Upper lobe of left lung (tissue), 6 donors: ENCODE results near the gene FUT8. TPM values are rescaled to one million over a fixed set of nuclear protein-coding genes. Genes with fewer than 3 reads are reported as not detected.

Source experiments
- ATAC-seq, 2 donors: fragments of 200-7000 bp; cut with Tn5 transposase; one replicate each; pipeline ENCODE4 v1.9.1; 2022; ENCODE audit warnings: mild to moderate bottlenecking in 2 of 2, moderate library complexity in 2 of 2; ENCODE audit not compliant: low FRiP score in 2 of 2
- DNase-seq, 2 donors: peaks; one replicate each; pipeline ENCODE4 v3.0.0-alpha.2; 2019 to 2020
- H3K27ac ChIP-seq, 4 donors: fragments of 200-600 bp; sonication (generic); one replicate each; pipeline ENCODE4 v1.5.1; 2016 to 2019
- H3K27me3 ChIP-seq, 4 donors: fragments of 200-600 bp; sonication (generic); one replicate each; pipeline ENCODE4 v1.5.1; 2017 to 2019
- H3K36me3 ChIP-seq, 4 donors: fragments of 200-600 bp; sonication (generic); one replicate each; pipeline ENCODE4 v1.5.1; 2016 to 2019
- H3K4me1 ChIP-seq, 4 donors: fragments of 200-600 bp; sonication (generic); one replicate each; pipeline ENCODE4 v1.5.1; 2018 to 2019
- H3K4me3 ChIP-seq, 4 donors: fragments of 200-600 bp; sonication (generic); one replicate each; pipeline ENCODE4 v1.5.1; 2017 to 2019; ENCODE audit warnings: mild to moderate bottlenecking in 2 of 4, moderate library complexity in 1 of 4
- H3K9me3 ChIP-seq, 4 donors: fragments of 200-600 bp; sonication (generic); one replicate each; pipeline ENCODE4 v1.5.1; 2018 to 2019
- CTCF ChIP-seq, 6 experiments: fragments of 450-650 bp in 4 of 6; fragments of 200-600 bp in 2 of 6; sonication (generic) in 2 of 6; IDR thresholded peaks; one replicate each; pipeline ENCODE4 v1.5.1; 2016 to 2019; ENCODE audit warnings: antibody characterized with exemption in 6 of 6
- EP300 ChIP-seq, 4 donors: sonication (generic); formaldehyde crosslinking; IDR thresholded peaks; one replicate each; pipeline ENCODE4 v1.5.1; 2017; ENCODE audit warnings: antibody characterized with exemption in 4 of 4, control low read depth in 2 of 4
- POLR2A ChIP-seq, 4 donors: fragments of 450-650 bp; IDR thresholded peaks; one replicate each; pipeline ENCODE4 v1.5.1; 2016 to 2017; ENCODE audit warnings: antibody characterized with exemption in 4 of 4, mild to moderate bottlenecking in 2 of 4
- POLR2AphosphoS5 ChIP-seq, 2 donors: sonication (generic); formaldehyde crosslinking; IDR thresholded peaks; one replicate each; pipeline ENCODE4 v1.5.1; 2017; ENCODE audit warnings: antibody characterized with exemption in 2 of 2
- WGBS, 2 donors: methylation state at CpG; one replicate each; pipeline ENCODE4 v1.1.5; 2017 to 2018; 5-methylcytosine and 5-hydroxymethylcytosine counted together
- total RNA-seq, 6 donors: library from RNA; depleted of rRNA in 4 of 6; stranded (reverse); fragments of >200 nt in 4 of 6; gene quantifications; one replicate each; pipeline versions ENCODE4 v1.1.0 to v1.2.1, GENCODE V29; 2016 to 2021
- donor health status: DM: no; HTN: no; CAD: no; lungs with moderate emphysema.
- donor health status: DM: no; HTN: yes; CAD: no; lungs with severe emphysema.

The FUT8 gene
- total RNA-seq, 6 donors from 2014 or later: 17.3 to 38.8 (median 29.1) TPM

GRCh38 chr14:65581799-65582198 is 169.3 kb downstream of the FUT8 start:
- Histone ChIP-seq H3K27me3 (no peaks in the 10 kb centered on the region), H3K27ac (no peak overlapping the region), H3K4me3 (no peak overlapping the region), H3K4me1 (no peaks in the 10 kb centered on the region), H3K36me3 (no peaks in the 10 kb centered on the region), H3K9me3 (no peaks in the 10 kb centered on the region)
- DNase-seq (no peak), ATAC-seq (no peak)
- 93 to 97% methylated on average over 3 of the region's 3 CpGs for WGBS, 2 donors
- no peak for TF ChIP-seq POLR2AphosphoS5 (IDR thresholded peaks at IDR 0.05)
- no peak for TF ChIP-seq EP300 (IDR thresholded peaks at IDR 0.05)
- no peak for TF ChIP-seq CTCF (IDR thresholded peaks at IDR 0.05)
- TF ChIP-seq POLR2A (IDR thresholded peaks at IDR 0.05): no peak

- H3K9me3 ChIP-seq: no peaks in the 10 kb centered on the region
- no peaks in the 10 kb centered on the region for H3K27me3 ChIP-seq
- no peak overlapping the region for H3K4me3 ChIP-seq
- no peaks in the 10 kb centered on the region for H3K4me1 ChIP-seq
- no peak for DNase-seq
- 68 to 71% methylated on average over 1 of the region's 1 CpG for WGBS, 2 donors
- TF ChIP-seq CTCF (IDR thresholded peaks at IDR 0.05) (no peak), POLR2AphosphoS5 (IDR thresholded peaks at IDR 0.05) (no peak), EP300 (IDR thresholded peaks at IDR 0.05) (no peak), POLR2A (IDR thresholded peaks at IDR 0.05) (no peak)
- no peak for ATAC-seq
- no peak overlapping the region for H3K27ac ChIP-seq
- no peaks in the 10 kb centered on the region for H3K36me3 ChIP-seq
Measured at GRCh38 chr14:65585216-65585615, 172.7 kb downstream of the FUT8 start.

- H3K27ac ChIP-seq: no peak overlapping the region
- H3K36me3 ChIP-seq: no peaks in the 10 kb centered on the region
- no peaks in the 10 kb centered on the region for H3K4me1 ChIP-seq
- DNase-seq: no peak
- H3K27me3 ChIP-seq: no peaks in the 10 kb centered on the region
- H3K4me3 ChIP-seq: no peak overlapping the region
- H3K9me3 ChIP-seq: no peaks in the 10 kb centered on the region
- ATAC-seq: no peak
- no peak for TF ChIP-seq EP300 (IDR thresholded peaks at IDR 0.05)
- no peak for TF ChIP-seq POLR2A (IDR thresholded peaks at IDR 0.05)
- no peak for TF ChIP-seq CTCF (IDR thresholded peaks at IDR 0.05)
- no peak for TF ChIP-seq POLR2AphosphoS5 (IDR thresholded peaks at IDR 0.05)
- WGBS, 2 donors: 90% methylated on average over 4 of the region's 4 CpGs
Measured at GRCh38 chr14:65588426-65589140, 176.1 kb downstream of the FUT8 start.

GRCh38 chr14:65594153-65594881 is 181.8 kb downstream of the FUT8 start:
- DNase-seq (peak in 1 of 2 donors; percentile 41), ATAC-seq (peak; percentile 16 to 66)
- 81 to 87% methylated on average over 12 to 13 of the region's 13 CpGs for WGBS, 2 donors

More at GRCh38 chr14:65594153-65594881, 181.8 kb downstream of the FUT8 start:
- TF ChIP-seq POLR2A (IDR thresholded peaks at IDR 0.05) (no peak), POLR2AphosphoS5 (IDR thresholded peaks at IDR 0.05) (no peak), CTCF (IDR thresholded peaks at IDR 0.05) (no peak), EP300 (IDR thresholded peaks at IDR 0.05) (no peak)
- no peak overlapping the region for H3K27ac ChIP-seq
- no peaks in the 10 kb centered on the region for H3K27me3 ChIP-seq
- no peak overlapping the region for H3K4me3 ChIP-seq
- H3K36me3 ChIP-seq: no peaks in the 10 kb centered on the region
- H3K4me1 ChIP-seq: peaks cover 0 to 6% (median 0%) of the 10 kb centered on the region in 4 donors
- H3K9me3 ChIP-seq: no peaks in the 10 kb centered on the region
